ENCODE results near the gene VPS51. TPM values are rescaled to one million over a fixed set of nuclear protein-coding genes. Genes with fewer than 3 reads are reported as not detected.

VPS51 gene
- total RNA-seq, 1 donor from 2014 or later = 127 TPM

DNA sequence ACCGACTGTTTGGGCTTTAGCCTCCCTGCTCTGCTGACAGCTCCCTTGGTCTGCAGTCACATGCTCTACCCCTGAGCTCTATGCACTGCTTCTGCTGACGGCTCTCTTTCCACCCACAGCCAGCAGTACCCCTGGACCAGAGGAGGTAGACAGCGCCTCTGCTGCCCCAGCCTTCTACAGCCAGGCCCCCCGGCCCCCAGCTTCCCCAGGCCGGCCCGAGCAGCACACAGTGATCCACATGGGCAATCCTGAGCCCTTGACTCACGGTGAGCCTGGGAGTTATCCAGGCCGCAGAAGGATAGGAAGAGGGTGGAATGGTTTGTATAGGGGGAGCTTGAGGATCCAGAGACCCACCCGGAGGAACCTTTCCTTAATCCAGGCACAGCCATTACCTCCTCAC, 9.2 kb upstream of the VPS51 start:
- Mint-ChIP-seq H3K27me3 (ENCODE audit: unreplicated experiment) (no peaks in the 10 kb centered on the region), H3K4me3 (ENCODE audit: unreplicated experiment) (no peak overlapping the region), H3K36me3 (ENCODE audit: unreplicated experiment) (peaks cover 18% of the 10 kb centered on the region), H3K4me1 (ENCODE audit: unreplicated experiment) (peaks cover 31% of the 10 kb centered on the region), H3K9me3 (ENCODE audit: unreplicated experiment) (no peaks in the 10 kb centered on the region), H3K27ac (ENCODE audit: unreplicated experiment) (no peak overlapping the region)
- no peak for DNase-seq (ENCODE audit: extremely low spot score, unreplicated experiment)
- TF ChIP-seq, protein P1, sequence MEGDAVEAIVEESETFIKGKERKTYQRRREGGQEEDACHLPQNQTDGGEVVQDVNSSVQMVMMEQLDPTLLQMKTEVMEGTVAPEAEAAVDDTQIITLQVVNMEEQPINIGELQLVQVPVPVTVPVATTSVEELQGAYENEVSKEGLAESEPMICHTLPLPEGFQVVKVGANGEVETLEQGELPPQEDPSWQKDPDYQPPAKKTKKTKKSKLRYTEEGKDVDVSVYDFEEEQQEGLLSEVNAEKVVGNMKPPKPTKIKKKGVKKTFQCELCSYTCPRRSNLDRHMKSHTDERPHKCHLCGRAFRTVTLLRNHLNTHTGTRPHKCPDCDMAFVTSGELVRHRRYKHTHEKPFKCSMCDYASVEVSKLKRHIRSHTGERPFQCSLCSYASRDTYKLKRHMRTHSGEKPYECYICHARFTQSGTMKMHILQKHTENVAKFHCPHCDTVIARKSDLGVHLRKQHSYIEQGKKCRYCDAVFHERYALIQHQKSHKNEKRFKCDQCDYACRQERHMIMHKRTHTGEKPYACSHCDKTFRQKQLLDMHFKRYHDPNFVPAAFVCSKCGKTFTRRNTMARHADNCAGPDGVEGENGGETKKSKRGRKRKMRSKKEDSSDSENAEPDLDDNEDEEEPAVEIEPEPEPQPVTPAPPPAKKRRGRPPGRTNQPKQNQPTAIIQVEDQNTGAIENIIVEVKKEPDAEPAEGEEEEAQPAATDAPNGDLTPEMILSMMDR (IDR thresholded peaks at IDR 0.05) = no peak

DNA sequence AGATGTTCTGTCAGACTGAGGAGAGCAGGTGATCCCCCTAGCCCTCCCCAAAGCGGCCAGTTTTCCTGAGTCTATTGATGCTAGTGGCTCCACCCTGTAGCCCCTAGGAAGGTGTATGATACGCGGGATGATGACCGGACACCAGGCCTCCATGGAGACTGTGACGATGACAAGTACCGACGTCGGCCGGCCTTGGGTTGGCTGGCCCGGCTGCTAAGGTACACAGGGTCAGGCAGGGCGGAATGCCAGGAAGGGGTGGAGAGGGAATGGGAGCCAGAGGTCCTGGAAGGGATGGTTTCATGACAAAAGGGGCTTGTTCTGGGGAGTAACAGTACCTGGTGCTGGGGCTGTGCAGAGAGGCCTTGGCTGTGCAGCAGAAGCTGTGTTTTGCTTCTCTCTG, 8.8 kb upstream of the VPS51 start:
- no peak for DNase-seq (ENCODE audit: extremely low spot score, unreplicated experiment)
- TF ChIP-seq, protein P1 (IDR thresholded peaks at IDR 0.05) = no peak

DNA sequence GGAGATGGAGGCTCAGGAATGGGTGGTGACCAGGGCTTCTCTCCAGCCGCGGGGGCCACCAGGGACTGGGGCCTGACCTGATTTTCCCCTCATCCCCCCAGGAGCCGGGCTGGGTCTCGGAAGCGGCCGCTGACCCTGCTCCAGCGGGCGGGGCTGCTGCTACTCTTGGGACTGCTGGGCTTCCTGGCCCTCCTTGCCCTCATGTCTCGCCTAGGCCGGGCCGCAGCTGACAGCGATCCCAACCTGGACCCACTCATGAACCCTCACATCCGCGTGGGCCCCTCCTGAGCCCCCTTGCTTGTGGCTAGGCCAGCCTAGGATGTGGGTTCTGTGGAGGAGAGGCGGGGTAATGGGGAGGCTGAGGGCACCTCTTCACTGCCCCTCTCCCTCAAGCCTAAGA, 8.2 kb upstream of the VPS51 start:
- Mint-ChIP-seq H3K9me3 (ENCODE audit: unreplicated experiment) (no peaks in the 10 kb centered on the region), H3K36me3 (ENCODE audit: unreplicated experiment) (peaks cover 18% of the 10 kb centered on the region), H3K27me3 (ENCODE audit: unreplicated experiment) (no peaks in the 10 kb centered on the region), H3K4me1 (ENCODE audit: unreplicated experiment) (peaks cover 27% of the 10 kb centered on the region), H3K27ac (ENCODE audit: unreplicated experiment) (no peak overlapping the region), H3K4me3 (ENCODE audit: unreplicated experiment) (no peak overlapping the region)
- TF ChIP-seq, protein P1 (IDR thresholded peaks at IDR 0.05) = no peak
- DNase-seq (ENCODE audit: extremely low spot score, unreplicated experiment) = no peak

More for the DNA sequence above, 8.8 kb upstream of the VPS51 start:
- H3K4me3 Mint-ChIP-seq (ENCODE audit: unreplicated experiment) = no peak overlapping the region
- peaks cover 18% of the 10 kb centered on the region for H3K36me3 Mint-ChIP-seq (ENCODE audit: unreplicated experiment)
- H3K9me3 Mint-ChIP-seq (ENCODE audit: unreplicated experiment) = no peaks in the 10 kb centered on the region
- H3K27me3 Mint-ChIP-seq (ENCODE audit: unreplicated experiment) = no peaks in the 10 kb centered on the region
- peaks cover 31% of the 10 kb centered on the region for H3K4me1 Mint-ChIP-seq (ENCODE audit: unreplicated experiment)
- H3K27ac Mint-ChIP-seq (ENCODE audit: unreplicated experiment) = no peak overlapping the region

DNA sequence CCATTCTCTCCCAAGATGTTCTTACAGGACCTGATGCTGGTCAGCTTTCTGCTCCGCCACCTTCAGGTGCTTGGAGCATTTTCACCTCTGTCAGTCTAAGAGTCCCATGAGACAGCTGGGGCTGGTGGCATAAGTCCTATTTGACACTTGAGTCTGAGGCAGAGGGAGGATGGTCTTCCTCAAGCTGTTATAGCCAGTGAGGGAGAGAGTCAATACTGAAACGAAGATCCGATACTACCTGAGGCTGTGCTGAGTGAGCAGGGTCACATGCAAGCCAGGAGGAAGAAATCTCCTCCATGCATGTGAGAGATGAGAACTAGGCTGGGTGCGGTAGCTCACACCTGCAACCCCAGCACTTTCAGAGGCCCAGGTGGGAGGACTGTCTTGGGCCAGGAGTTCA, 6.4 kb upstream of the VPS51 start:
- no peak overlapping the region for H3K27ac Mint-ChIP-seq (ENCODE audit: unreplicated experiment)
- DNase-seq (ENCODE audit: extremely low spot score, unreplicated experiment) = no peak
- TF ChIP-seq, protein P1 (IDR thresholded peaks at IDR 0.05) = no peak
- H3K9me3 Mint-ChIP-seq (ENCODE audit: unreplicated experiment) = no peaks in the 10 kb centered on the region
- H3K27me3 Mint-ChIP-seq (ENCODE audit: unreplicated experiment) = no peaks in the 10 kb centered on the region
- peaks cover 14% of the 10 kb centered on the region for H3K4me1 Mint-ChIP-seq (ENCODE audit: unreplicated experiment)
- no peak overlapping the region for H3K4me3 Mint-ChIP-seq (ENCODE audit: unreplicated experiment)
- peaks cover 18% of the 10 kb centered on the region for H3K36me3 Mint-ChIP-seq (ENCODE audit: unreplicated experiment)

DNA sequence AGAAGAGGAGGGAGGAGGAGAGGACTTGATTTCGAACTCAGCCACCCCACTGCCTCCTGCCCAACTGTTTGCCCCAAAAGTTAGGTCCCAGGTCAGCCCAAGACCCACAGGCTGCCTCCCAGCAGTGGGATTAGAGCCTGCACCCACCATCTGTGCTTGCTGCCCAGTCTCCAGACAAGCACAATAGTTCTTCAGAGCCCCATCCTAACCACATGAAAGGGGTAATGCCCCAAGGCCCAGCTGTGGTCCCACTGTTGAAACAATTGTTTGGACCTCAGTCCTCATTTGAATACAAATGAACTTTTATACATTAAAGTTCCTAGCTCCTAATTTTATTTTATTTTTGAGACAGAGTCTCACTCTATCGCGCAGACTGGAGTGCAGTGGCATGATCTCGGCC, 5.4 kb upstream of the VPS51 start:
- H3K27ac Mint-ChIP-seq (ENCODE audit: unreplicated experiment) = no peak overlapping the region
- no peaks in the 10 kb centered on the region for H3K9me3 Mint-ChIP-seq (ENCODE audit: unreplicated experiment)
- no peak for DNase-seq (ENCODE audit: extremely low spot score, unreplicated experiment)
- peaks cover 6% of the 10 kb centered on the region for H3K4me1 Mint-ChIP-seq (ENCODE audit: unreplicated experiment)
- TF ChIP-seq, protein P1 (IDR thresholded peaks at IDR 0.05) = no peak
- peaks cover 16% of the 10 kb centered on the region for H3K36me3 Mint-ChIP-seq (ENCODE audit: unreplicated experiment)
- H3K27me3 Mint-ChIP-seq (ENCODE audit: unreplicated experiment) = no peaks in the 10 kb centered on the region
- no peak overlapping the region for H3K4me3 Mint-ChIP-seq (ENCODE audit: unreplicated experiment)

Data from osteocyte (in vitro differentiated cells).